CD4-positive, alpha-beta T cell treated with Interleukin-2 at 100 ng/mL for 4 hours (primary cell): ENCODE measurements around the gene PLEKHG5.

ENCODE experiments used
- DNase-seq: peaks from one replicate; pipeline ENCODE4 v3.0.0-alpha.2; 2020; ENCODE audit warnings: low spot score

The PLEKHG5 gene

DNA sequence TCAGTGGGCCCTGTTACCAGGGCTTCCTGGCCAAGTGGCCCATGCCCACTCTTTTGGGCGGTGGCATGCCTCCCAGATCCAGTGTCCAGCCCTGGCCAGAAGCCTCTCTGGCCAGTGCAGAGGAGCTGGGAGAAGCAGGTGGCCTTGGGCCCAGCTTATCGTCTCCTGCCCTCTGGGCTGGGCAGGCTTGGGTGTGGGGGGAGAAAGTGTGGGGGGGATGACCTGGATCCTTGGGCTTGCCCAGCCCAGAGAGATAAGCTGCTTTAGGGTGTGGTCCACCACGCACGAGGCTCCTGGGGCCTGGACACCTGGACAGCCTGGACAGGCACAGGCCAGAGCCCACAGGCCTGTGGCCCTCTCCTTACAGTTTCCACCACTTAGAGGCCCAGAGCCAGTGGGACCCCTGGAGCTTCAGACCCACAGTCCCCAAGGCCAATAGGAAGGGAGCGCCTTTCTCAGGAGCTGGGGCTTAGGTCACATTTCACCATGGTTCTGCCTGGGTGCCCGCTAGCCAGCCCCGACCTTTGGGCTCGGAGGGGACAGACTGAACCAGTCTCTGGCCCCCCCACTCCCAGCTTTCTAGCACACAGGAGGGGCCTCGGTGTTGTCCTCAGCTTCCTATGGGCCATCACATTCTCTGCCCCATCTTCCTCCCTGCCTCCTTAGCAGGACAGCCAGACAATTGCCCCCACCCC lies 65.0 kb downstream of the PLEKHG5 start:
- DNase-seq, result no peak

DNA sequence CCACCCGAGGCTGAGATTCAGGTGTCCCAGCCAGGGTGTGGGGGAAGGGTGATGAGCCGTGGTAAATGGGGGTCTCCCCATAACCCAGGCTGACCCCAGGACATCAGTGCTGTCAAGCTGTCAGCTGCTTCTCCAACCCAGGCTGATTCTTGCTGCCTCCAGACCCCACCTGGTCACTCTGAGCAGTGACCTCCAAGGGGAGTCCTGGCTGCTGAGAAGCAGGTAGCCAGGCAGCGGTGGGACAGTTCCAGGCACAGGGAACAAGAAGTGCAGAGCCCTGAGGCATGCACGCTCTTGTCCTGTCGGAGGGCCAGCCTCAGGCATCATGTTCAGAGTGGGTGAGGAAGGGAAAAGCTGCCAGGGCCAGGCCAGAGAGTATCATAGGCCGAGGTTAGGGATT lies 65.8 kb downstream of the PLEKHG5 start:
- DNase-seq, result no peak

DNA sequence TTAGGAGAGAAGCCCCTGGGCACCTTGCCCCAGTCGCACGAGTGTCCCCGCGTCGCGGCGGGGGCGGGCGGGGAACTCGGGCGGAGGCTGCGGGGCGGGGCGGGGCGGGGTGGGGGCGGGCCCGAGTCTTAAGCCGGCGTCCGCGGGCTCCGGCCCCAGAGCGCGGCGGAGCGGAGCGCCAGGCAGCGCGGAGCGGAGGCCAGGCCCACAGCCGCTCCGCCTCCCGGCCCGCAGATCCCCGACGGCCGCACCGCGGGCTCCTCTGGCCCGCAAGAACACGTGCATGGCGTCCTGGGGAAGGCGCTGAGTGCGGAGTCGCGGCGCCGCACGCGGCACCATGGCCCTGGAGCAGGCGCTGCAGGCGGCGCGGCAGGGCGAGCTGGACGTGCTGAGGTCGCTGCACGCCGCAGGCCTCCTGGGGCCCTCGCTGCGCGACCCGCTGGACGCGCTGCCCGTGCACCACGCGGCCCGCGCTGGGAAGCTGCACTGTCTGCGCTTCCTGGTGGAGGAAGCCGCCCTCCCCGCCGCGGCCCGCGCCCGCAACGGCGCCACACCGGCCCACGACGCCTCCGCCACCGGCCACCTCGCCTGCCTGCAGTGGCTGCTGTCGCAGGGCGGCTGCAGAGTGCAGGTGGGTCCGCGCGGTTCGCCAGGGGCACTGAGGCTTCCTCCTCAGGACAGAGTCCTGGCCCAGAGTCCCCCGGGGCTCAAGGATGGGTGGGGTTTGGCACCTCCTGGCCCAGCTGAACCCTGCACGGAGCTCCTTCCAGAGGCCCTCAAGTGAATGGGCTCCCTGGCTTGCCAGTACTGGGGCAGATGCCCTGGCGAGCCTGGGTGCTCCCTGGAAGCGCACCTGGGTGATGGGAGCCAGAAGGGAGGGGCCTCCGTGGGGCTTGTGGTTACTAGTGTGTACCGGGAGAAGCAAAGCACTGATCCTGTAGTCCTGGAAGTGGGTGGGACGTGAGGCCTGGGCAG lies 66.6 kb downstream of the PLEKHG5 start, which contains the start of gene ESPN:
Gene ESPN, plus strand, starts transcription at position 158 of the 975 bp plus-strand sequence. Its CDS starts 180 bp downstream, at position 338.
- no peak for DNase-seq

DNA sequence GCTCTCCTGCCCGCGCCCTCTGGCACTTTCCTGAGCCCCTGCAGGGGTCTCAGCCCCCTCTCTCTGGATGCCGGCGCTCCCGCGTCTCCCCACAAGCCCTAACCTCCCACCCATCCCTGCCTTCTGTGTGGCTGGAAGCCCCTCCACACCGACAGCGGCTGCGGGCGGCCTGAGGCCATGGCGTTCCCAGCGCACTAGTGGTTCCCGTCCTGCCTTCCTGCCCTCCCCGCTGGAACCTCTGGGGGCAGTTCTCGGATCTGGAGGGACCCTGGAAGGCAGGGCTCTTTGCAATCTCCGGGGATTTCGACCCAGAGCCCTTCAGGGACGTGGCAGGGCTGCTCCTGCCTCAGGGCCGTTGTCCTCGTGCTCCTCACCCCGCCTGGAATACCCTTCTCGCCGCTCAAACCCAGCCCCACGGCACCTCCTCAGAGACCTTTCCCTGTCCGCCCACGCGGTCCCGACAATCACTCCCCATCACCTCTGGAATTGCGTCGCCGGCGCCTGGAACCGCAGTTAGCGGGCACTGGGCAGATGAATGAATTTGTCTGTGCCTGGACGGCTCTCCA lies 67.4 kb downstream of the PLEKHG5 start:
- DNase-seq, result no peak

DNA sequence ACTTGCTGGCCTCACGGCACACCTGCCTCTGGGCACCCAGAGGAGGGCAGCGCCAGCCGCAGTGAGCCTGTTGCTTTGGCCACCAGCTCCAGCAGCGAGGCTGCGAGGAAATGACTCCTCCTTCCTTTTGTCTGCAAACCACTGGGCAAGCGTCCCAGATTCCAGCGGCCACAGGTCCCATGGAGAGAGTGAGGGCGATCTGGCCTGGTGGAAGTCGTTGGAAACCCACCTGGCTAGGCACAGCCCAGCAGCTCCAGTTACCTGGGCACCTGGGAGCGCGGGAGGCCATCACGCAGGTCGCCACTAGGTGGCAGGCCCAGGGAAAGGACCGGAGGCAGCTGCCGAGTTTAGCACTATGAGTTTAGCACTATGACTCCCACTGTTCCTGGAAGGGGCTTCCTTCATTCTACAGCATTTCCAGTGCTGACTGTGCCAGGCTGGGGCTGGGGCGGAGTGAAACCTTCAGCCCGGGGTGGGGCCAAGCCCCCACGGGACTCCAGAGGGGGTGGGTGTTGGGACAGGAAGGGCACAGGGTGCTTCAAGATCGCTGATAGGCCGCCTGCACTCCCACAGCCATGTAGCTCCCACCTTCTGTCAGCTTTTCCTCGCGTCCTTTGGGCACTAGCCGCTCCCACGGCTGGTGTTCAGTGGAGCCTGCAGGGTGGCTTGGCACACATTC lies 68.0 kb downstream of the PLEKHG5 start:
- DNase-seq, result peak; percentile 75

DNA sequence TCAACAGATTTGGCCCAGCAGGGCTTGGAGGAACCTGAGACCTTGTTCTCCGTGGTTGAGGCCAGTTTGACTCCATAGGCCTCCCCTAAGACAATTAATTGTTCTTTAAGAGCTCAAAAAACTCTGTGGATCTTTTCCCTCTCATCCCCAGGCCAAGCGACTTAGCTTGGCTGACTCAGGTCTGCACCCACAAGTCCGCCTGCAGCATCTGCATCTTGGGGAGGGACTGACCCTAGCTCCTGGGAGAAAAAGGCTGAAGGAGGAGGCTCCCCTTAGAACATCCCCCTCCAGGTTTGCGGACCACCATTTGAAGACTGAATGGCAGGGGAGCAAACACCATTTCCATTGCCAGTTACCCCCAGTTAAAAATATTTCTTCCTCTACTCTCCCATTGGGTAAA lies 70.2 kb downstream of the PLEKHG5 start:
- DNase-seq, result no peak

DNA sequence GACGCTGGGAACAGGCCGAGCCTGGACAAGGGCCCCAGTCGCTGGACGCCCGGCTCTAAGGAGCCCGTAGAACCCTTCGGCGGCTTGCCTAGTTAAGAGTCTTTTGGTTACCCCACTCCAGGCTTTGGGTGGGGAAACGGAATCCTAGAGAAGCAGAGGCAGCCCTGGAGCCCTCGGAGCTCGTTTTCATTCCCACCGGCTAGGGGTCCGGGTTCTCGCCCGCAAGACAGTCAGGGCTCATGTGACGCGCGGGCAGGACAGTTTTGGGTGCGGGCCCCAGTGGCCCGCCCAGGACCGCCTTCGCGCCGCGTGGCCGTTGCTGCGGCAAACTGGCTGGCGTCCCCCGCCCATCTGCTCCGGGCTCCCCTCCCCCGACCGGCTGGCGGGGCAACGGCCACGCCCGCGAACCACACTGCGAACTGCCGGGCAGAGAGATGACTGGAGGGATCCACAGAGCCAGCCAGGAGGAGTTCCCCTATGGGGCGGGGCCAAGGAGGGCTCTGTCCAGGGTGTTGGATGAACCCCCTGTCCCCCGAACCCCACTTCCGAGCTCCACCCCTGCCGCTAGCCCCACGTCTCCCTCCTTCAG lies 70.9 kb downstream of the PLEKHG5 start:
- no peak for DNase-seq

DNA sequence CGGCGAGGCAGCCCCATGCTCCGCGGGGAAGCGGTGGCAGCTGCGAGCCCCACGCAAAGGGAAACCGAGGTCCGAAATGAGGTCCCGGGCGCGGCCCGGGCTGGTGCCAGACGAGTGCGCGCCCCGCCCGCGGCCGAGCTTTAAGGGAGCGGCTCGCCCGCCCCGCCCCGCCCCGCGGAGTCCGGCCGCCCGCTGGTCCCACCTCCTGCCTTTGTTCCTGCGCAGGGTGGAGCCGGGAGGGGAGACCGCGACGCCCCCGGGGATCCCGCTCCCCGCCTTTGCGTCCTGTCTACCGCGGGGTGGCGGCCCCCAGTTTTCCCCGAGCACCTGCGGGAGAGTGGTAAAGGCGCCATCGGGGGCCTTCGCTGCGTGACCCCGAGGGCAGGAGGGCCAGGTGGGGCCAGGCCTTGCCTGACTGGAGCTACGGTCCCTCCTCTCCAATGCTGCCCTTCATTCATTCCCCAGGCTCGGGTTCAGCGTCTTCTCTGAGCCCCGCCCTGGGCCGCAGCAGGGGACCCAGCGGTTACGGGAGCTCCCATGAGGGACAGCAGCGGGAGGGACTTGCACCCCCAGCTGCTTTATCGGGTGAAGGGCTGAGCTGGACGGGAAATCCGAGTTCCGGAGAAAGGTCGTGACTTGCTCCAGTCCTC lies 71.5 kb downstream of the PLEKHG5 start, which contains the start of gene HES2:
Gene HES2, minus strand, starts transcription at position 116 of the 650 bp plus-strand sequence. Its CDS starts 99 bp downstream, at position 17.
- no peak for DNase-seq

DNA sequence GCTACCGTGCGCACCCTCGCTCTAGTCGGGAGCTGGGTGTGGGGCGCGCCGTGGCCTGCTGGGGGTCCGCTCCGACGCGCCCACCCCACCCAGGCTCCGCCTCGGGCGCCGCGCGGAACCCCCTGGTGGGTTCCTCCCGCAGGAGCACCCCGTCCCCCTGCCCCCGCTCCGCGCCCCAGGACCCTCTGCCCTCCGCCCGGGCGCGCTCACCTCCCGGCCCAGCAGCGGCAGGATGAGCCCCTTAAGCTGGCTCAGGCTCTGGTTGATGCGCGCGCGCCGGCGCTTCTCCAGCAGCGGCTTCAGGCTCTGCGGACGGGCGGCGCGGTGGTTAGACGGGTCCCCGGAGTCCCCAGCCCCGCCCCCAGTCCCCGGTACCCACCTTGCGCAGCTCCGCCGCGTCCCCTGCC lies 72.1 kb downstream of the PLEKHG5 start:
- DNase-seq, result no peak

DNA sequence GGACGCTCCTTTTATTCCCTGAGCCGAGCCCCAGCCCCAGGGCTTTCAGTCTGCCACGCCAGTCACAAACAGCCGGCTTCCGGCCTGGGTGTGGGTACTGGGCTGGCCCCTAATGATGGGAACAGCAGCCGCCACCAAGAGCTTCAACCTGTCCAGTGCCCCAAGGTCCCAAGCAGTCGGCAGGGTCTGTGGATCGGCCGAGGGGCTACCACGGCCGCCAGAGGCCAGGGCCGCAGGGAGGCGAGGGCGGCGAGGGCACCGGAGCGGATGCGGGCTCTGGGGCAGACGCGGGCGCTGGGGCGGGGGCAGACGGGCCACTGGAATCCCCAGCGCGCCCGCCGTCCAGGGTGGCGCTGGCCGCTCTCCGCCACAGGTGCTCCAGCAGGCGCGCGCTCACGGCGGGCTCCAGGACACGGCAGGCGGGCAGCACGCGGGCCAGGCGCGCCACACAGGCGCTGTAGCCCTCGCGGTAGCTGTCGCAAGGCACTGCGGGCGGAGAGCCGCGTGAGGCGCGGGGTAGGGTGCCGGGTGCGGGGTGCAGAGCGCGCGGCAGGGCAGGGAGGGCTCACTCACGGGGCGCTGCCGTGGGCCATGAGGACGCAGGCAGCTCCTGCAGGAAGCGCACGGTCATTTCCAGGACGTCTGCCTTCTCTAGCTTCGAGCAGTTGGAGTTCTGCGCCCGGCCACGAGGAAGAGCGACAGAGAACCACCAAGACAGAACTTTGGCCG lies 72.6 kb downstream of the PLEKHG5 start:
- DNase-seq, result no peak

DNA sequence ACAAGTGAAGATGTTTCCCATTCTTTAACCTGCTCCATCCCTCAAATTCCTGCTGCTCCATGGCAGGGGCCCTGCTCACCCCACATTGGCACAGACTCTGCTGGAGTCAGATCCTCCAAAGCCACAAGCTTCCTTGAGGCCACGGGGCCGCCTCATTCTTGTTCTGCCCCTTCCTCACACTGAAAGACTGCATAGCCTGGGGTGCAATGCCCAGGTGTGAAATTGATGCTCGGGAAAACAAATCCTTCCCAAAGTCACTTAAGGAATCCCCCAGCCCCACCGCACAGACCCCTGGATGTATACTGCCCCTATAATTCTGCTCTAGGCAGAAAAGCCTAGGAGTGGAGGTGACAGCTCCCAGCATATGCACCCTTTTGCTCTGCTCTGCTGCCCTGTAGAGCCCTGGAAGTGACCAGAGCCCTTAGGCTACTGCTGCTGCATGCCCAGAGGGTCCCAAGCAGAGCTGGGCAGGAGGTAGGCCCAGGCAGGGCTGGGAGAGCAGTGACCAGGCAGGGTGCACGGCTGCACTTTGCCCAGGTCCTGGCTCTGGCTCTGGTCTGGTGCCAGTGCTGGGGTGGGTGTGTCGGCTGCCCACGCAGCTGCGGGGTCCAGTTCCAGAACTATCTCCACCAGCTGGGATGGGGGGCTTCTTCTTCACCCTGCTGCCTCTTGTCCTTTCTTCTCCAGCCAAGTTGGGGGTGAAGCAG lies 73.4 kb downstream of the PLEKHG5 start:
- DNase-seq, result no peak
